ENCODE data around the gene PPID.

DNA sequence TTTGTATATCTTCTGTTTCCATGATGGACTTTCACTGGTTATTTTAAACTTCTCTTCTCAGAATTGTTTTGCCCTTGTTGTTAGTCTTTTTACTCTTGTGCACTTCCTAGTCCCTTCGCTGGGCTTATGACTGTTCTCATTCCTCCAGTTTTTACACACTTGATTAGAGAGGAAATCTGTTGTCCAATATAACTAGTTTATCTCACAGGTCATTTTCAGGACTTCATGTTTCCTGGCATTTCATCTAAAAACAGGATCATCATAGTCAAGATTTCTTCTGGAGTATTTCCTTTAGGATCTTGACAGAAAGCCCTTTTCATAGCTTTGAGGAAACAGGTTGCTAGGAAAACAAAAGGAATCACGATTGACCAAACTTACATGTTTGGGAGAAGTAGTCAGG is 48.6 kb upstream of the PPID start:
- TF ChIP-seq, protein P1, sequence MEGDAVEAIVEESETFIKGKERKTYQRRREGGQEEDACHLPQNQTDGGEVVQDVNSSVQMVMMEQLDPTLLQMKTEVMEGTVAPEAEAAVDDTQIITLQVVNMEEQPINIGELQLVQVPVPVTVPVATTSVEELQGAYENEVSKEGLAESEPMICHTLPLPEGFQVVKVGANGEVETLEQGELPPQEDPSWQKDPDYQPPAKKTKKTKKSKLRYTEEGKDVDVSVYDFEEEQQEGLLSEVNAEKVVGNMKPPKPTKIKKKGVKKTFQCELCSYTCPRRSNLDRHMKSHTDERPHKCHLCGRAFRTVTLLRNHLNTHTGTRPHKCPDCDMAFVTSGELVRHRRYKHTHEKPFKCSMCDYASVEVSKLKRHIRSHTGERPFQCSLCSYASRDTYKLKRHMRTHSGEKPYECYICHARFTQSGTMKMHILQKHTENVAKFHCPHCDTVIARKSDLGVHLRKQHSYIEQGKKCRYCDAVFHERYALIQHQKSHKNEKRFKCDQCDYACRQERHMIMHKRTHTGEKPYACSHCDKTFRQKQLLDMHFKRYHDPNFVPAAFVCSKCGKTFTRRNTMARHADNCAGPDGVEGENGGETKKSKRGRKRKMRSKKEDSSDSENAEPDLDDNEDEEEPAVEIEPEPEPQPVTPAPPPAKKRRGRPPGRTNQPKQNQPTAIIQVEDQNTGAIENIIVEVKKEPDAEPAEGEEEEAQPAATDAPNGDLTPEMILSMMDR (IDR thresholded peaks at IDR 0.05) = no peak
- TF ChIP-seq POLR2A (IDR thresholded peaks at IDR 0.05) (no peak), EP300 (IDR thresholded peaks at IDR 0.05) (no peak)

All from ovary (tissue), 3 donors.